T-cell (primary cell): ENCODE results near the gene HSD11B2. TPM values are rescaled to one million over a fixed set of nuclear protein-coding genes. Genes with fewer than 3 reads are reported as not detected.

Experiments used
- ATAC-seq, 4 experiments: fragments of 200-7000 bp in 3 of 4; fragments of 150-1000 bp in 1 of 4; cut with Tn5 transposase; replicated peaks in 1 of 4; 1 replicate in 3 of 4; 2 replicates in 1 of 4; pipeline ENCODE4 v1.10.0; 2021; ENCODE audit warnings: moderate library complexity in 3 of 4, mild to moderate bottlenecking in 2 of 4, moderate number of reproducible peaks in 1 of 4
- CTCF ChIA-PET, 2 donors: fragments of 300-600 bp; sonication (Branson Sonifier 250); formaldehyde crosslinking; loops; one replicate each; lab custom pipeline; 2022; ENCODE audit warnings: antibody characterized with exemption in 2 of 2; lab: Charles Lee
- POLR2A ChIA-PET, 2 donors: fragments of 300-600 bp; sonication (Branson Sonifier 250); formaldehyde crosslinking; loops; one replicate each; lab custom pipeline; 2022; ENCODE audit warnings: antibody characterized with exemption in 2 of 2; lab: Charles Lee
- DNase-seq, 35 experiments: peaks; one replicate each; pipeline versions ENCODE4 v3.0.0 to v3.0.0-alpha.2; 2013 to 2023
- H3K27ac ChIP-seq: one replicate; pipeline ENCODE4 v1.5.1; 2013; ENCODE audit warnings: low read length
- H3K27me3 ChIP-seq, 2 experiments: replicated peaks in 1 of 2; 1 replicate in 1 of 2; 2 replicates in 1 of 2; pipeline versions ENCODE4 v1.6.1 to v1.7.0; 2013; ENCODE audit warnings: low read length in 1 of 2, mixed read lengths in 1 of 2; ENCODE audit not compliant: control insufficient read depth in 2 of 2, insufficient read depth in 2 of 2; ENCODE audit errors: extremely low read depth in 1 of 2
- H3K36me3 ChIP-seq, 2 donors: 1 replicate in 1 of 2; 2 replicates in 1 of 2; pipeline versions ENCODE4 v1.6.1 to v1.7.0; 2013; ENCODE audit warnings: low read length in 1 of 2; ENCODE audit not compliant: control insufficient read depth in 2 of 2, insufficient read depth in 1 of 2; ENCODE audit errors: extremely low read depth in 1 of 2
- H3K4me1 ChIP-seq, 2 experiments: 1 replicate in 1 of 2; 2 replicates in 1 of 2; pipeline versions ENCODE4 v1.6.1 to v1.7.0; 2013; ENCODE audit warnings: low read length in 2 of 2, mixed read lengths in 1 of 2; ENCODE audit not compliant: insufficient read depth in 2 of 2, control insufficient read depth in 1 of 2; ENCODE audit errors: extremely low read depth in 1 of 2
- H3K4me3 ChIP-seq, 2 donors: 1 replicate in 1 of 2; 2 replicates in 1 of 2; pipeline versions ENCODE4 v1.5.1 to v1.7.0; 2013; ENCODE audit warnings: mild to moderate bottlenecking in 2 of 2, low read length in 1 of 2, moderate library complexity in 1 of 2; ENCODE audit not compliant: control insufficient read depth in 1 of 2; ENCODE audit errors: extremely low read depth in 1 of 2
- H3K9me3 ChIP-seq: 2 replicates; pipeline ENCODE4 v1.7.0; 2013
- H3K27ac Mint-ChIP-seq, 2 donors: one replicate each; pipeline ENCODE4 v1.8.0; 2020 to 2021; ENCODE audit warnings: mild to moderate bottlenecking in 2 of 2, mixed read lengths in 2 of 2
- H3K27me3 Mint-ChIP-seq, 2 donors: one replicate each; pipeline ENCODE4 v1.8.0; 2021 to 2022; ENCODE audit warnings: mixed read lengths in 2 of 2
- H3K36me3 Mint-ChIP-seq: one replicate; pipeline ENCODE4 v1.8.0; 2021; ENCODE audit warnings: mixed read lengths
- H3K4me1 Mint-ChIP-seq, 3 donors: one replicate each; pipeline ENCODE4 v1.8.0; 2020 to 2022; ENCODE audit warnings: mixed read lengths in 3 of 3, mild to moderate bottlenecking in 1 of 3
- H3K4me3 Mint-ChIP-seq, 3 donors: one replicate each; pipeline ENCODE4 v1.8.0; 2020 to 2022; ENCODE audit warnings: mild to moderate bottlenecking in 3 of 3, mixed read lengths in 3 of 3, moderate library complexity in 3 of 3
- H3K9me3 Mint-ChIP-seq, 3 donors: one replicate each; pipeline ENCODE4 v1.8.0; 2020 to 2022; ENCODE audit warnings: mixed read lengths in 3 of 3
- WGBS: methylation state at CpG from one replicate; pipeline ENCODE4 v1.1.5; 2013; ENCODE audit warnings: missing lambda C conversion rate; ENCODE audit not compliant: insufficient coverage; 5-methylcytosine and 5-hydroxymethylcytosine counted together
- total RNA-seq, 35 experiments: library from RNA in 6 of 35; stranded (reverse) in 6 of 35; fragments of 120-200 nt in 1 of 35; gene quantifications; one replicate each; pipeline versions ENCODE4 v1.2.1 to v1.2.4 and lab custom pipeline; 2013 to 2026

Gene HSD11B2
- under 1 TPM in 3 of 5 donors, not detected in 2; 0.20 to 0.32 (median 0.29) TPM for total RNA-seq
- total RNA-seq (2013) = not detected
- total RNA-seq (lab: John Stamatoyannopoulos, UW) = 0 to 6.1 (median 0.05) reads per million in 29 experiments

DNA sequence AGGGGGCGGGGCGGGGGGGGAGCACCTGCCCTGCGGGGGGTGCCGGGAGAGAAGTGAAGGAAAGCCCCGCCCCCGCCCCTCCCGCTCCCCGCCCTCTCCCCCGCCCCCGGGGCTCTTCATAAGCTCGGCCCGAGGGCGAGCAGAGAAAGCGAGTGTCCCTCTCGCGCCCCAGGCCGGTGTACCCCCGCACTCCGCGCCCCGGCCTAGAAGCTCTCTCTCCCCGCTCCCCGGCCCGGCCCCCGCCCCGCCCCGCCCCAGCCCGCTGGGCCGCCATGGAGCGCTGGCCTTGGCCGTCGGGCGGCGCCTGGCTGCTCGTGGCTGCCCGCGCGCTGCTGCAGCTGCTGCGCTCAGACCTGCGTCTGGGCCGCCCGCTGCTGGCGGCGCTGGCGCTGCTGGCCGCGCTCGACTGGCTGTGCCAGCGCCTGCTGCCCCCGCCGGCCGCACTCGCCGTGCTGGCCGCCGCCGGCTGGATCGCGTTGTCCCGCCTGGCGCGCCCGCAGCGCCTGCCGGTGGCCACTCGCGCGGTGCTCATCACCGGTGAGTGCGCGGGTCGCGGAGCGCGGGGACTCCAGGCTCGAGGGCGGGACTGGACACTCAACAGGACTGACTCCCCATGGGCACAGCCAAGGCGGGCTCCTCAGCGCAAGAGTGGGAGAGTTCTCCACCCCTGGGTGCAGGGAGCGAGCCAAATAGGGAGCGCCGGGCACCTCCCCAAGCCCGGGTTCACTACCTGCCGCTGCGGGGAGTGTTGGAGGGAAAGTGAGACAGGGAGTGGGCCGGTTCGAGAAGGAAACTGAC is at the start of gene HSD11B2:
Gene HSD11B2 (plus strand): TSS at position 145 of the 798 bp plus-strand sequence. CDS start 128 bp downstream, at position 273.
- ChIA-PET CTCF (interaction anchor here in 1 of 2 donors (0.5 to 0.7 kb wide), 2 partner anchors 11 to 16 kb away, joined by 3 read pairs; no protein-coding TSS in a partner anchor), POLR2A (interaction anchor here in 1 of 2 donors (0.5 kb wide), 1 partner anchor 11 kb away, joined by 7 read pairs; no protein-coding TSS in a partner anchor)
- Mint-ChIP-seq H3K4me1 (peaks cover 5 to 16% (median 7%) of the 10 kb centered on the region in 3 donors), H3K9me3 (no peaks in the 10 kb centered on the region), H3K4me3 (peak within 1 kb of the TSS; percentile 73 to 83 (median 73)), H3K27ac (no peak within 1 kb of the TSS), H3K27me3 (peaks cover 23 to 46% of the 10 kb centered on the region in 2 donors), H3K36me3 (peaks cover 3% of the 10 kb centered on the region)
- ATAC-seq = peak; percentile 43 to 60 (median 52)
- H3K36me3 ChIP-seq = no peaks in the 10 kb centered on the region
- H3K27ac ChIP-seq = no peak within 1 kb of the TSS
- DNase-seq = peak in 2 of 35 experiments; percentile 14 to 29
- H3K9me3 ChIP-seq = no peaks in the 10 kb centered on the region
- H3K4me1 ChIP-seq = peaks cover 0 to 21% of the 10 kb centered on the region in 2 experiments
- 1% methylated on average over 66 of the region's 87 CpGs for WGBS
- H3K27me3 ChIP-seq = peaks cover 9 to 58% of the 10 kb centered on the region in 2 experiments
- H3K4me3 ChIP-seq = peak within 1 kb of the TSS in 1 of 2 donors; percentile 58

DNA sequence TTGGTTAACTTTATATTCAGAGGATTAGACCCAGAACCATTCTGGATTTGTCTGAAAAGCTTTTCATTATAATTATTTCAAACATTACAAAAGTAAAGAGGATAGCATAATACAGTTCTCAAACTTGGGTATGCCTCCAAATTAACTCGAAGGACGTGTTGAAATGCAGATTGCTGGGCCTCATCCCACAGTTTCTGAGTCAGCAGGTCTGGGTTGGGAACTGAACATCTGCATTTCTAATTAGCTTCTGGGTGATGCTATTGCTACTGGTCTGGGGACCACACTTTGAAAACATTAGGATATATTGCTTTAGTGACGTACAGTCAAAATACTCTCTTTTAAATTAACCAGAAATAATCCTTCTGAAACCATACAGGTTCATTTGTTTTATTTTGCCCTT is 47.6 kb upstream of the HSD11B2 start:
- Histone ChIP-seq H3K9me3 (no peaks in the 10 kb centered on the region), H3K4me1 (no peaks in the 10 kb centered on the region), H3K27me3 (no peaks in the 10 kb centered on the region), H3K4me3 (no peak overlapping the region), H3K36me3 (no peaks in the 10 kb centered on the region), H3K27ac (no peak overlapping the region)
- no peaks in the 10 kb centered on the region for H3K36me3 Mint-ChIP-seq
- 93% methylated on average over 2 of the region's 3 CpGs for WGBS
- no peak for DNase-seq
- H3K4me3 Mint-ChIP-seq = no peak overlapping the region
- H3K9me3 Mint-ChIP-seq = no peaks in the 10 kb centered on the region
- H3K27me3 Mint-ChIP-seq = no peaks in the 10 kb centered on the region
- ChIA-PET CTCF (interaction anchor here in 1 of 2 donors (0.7 kb wide), 1 partner anchor 33 kb away, joined by 7 read pairs; no protein-coding TSS in a partner anchor), POLR2A (interaction anchor here in 1 of 2 donors (0.6 kb wide), 1 partner anchor 38 kb away, joined by 4 read pairs; no protein-coding TSS in a partner anchor)
- no peak overlapping the region for H3K27ac Mint-ChIP-seq
- ATAC-seq = no peak
- no peaks in the 10 kb centered on the region for H3K4me1 Mint-ChIP-seq

DNA sequence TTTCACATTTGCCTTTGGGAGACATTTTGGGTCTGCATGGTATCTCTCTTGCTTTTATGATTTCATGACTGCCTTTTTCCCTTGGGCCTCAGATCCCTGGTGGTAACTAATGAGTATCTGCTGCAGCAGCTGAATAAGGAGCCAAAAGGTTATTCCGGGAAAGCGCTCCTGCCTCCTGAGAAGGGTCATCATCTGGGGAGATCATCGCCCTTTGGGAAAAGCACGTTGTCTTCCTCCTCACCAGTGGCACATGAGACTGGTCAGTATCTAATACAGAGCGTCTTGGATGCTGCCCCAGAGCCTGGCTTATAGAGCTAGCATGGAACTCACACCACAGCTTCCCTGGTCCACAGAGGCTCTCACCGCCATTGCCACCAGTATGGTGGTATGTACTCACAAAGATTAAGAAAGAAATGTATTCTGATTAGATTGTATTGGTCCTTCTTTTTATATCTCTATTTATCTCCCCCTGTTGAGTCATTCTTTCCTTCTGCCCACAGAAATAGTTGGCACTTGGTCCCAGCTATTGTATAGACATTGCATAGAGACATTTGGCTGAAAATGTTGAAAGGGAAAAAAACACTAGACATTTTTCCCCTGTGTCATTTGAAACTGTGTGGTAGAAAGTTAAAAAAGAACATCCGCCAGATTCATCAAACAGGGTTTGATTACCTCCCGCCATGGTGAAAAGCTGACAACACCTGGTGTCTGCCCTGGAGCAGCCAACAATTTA is 46.0 kb upstream of the HSD11B2 start:
- POLR2A ChIA-PET = no interaction called here
- Mint-ChIP-seq H3K27ac (no peak overlapping the region), H3K27me3 (peaks cover 0 to 2% of the 10 kb centered on the region in 2 donors)

DNA sequence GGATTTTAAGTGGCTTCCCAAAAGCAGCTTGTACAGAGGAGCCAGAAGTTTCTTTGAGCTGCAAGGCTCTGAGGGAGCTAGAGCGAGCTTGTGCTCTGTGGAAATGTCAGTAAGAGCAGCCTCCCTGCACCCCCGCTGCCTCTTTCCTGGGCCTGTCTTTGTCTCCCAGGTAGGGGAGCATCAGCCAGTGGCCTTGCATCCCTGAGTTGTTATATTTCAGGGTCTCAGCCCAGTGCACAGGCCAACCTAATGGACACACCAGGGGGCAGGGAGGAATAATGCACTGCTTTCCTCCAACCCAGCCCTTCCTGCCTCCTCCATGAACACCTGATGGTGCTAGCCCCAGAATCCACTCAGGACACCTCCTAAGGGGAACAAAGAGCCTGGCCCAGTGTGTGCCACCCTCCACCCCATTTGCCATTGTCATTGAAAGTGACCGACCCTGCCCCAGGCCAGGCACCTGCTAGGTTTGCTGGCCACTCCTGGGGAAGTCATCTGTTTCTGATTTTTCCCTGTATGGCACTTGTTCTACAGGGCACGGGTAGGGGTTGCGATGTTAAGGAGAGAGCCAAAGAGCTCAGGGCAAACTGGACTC is 44.0 kb upstream of the HSD11B2 start:
- WGBS = 95% methylated on average over 3 of the region's 5 CpGs
- ChIA-PET CTCF (interaction anchor here in 1 of 2 donors (0.7 kb wide), 1 partner anchor 20 kb away, joined by 3 read pairs; no protein-coding TSS in a partner anchor), POLR2A (no interaction called here)
- peaks cover 0 to 7% of the 10 kb centered on the region in 2 donors for H3K27me3 Mint-ChIP-seq
- H3K27ac ChIP-seq = no peak overlapping the region
- H3K4me3 ChIP-seq = no peak overlapping the region
- DNase-seq (no peak), ATAC-seq (no peak)
- no peaks in the 10 kb centered on the region for H3K4me1 Mint-ChIP-seq
- H3K4me3 Mint-ChIP-seq = no peak overlapping the region
- no peaks in the 10 kb centered on the region for H3K9me3 Mint-ChIP-seq
- H3K9me3 ChIP-seq = no peaks in the 10 kb centered on the region
- H3K4me1 ChIP-seq = no peaks in the 10 kb centered on the region
- H3K27ac Mint-ChIP-seq = no peak overlapping the region
- H3K27me3 ChIP-seq = peaks cover 0 to 6% of the 10 kb centered on the region in 2 experiments
- H3K36me3 Mint-ChIP-seq = no peaks in the 10 kb centered on the region
- no peaks in the 10 kb centered on the region for H3K36me3 ChIP-seq

More for the DNA sequence above, 46.0 kb upstream of the HSD11B2 start:
- no peak overlapping the region for H3K4me3 Mint-ChIP-seq
- Histone ChIP-seq H3K4me3 (no peak overlapping the region), H3K9me3 (no peaks in the 10 kb centered on the region), H3K4me1 (no peaks in the 10 kb centered on the region), H3K27me3 (no peaks in the 10 kb centered on the region), H3K36me3 (no peaks in the 10 kb centered on the region), H3K27ac (no peak overlapping the region)
- no peak for DNase-seq
- H3K4me1 Mint-ChIP-seq = no peaks in the 10 kb centered on the region
- CTCF ChIA-PET = no interaction called here
- H3K36me3 Mint-ChIP-seq = no peaks in the 10 kb centered on the region
- no peak for ATAC-seq
- H3K9me3 Mint-ChIP-seq = no peaks in the 10 kb centered on the region
- WGBS = 77% methylated on average over 7 of the region's 8 CpGs

DNA sequence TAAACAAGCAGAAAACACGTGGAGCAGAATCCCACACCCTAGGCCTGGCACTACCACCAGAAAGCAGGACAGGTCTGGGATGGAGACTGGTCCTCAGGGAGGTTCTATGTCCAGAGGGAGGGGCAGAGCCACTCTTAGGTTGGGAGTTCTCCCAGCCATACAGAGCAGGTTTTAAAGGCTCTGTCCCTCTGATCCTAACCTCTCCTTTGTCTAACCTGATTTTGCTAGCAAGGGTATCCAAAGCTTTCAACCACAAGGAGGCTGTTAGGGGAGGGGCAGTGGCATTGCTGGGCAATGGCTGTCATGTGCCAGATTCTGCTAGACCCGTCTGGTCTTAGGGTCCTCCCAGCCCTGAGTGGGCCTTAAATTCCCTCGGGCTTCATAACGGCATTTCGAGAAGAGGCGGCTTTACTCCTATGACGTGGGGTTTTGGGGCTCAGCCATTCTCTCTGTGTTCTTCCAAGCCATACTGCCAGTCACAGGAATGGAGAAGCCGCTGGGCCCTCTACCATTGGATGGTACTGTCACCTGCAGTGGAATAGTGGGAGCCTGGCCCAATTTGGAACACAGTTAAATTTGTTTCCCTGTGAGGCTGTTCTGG is 43.3 kb upstream of the HSD11B2 start:
- Histone ChIP-seq H3K4me1 (no peaks in the 10 kb centered on the region), H3K9me3 (no peaks in the 10 kb centered on the region), H3K36me3 (no peaks in the 10 kb centered on the region), H3K27me3 (peaks cover 0 to 12% of the 10 kb centered on the region in 2 experiments), H3K4me3 (no peak overlapping the region), H3K27ac (no peak overlapping the region)
- WGBS = 89% methylated on average over 5 of the region's 8 CpGs
- ChIA-PET POLR2A (interaction anchor here in 1 of 2 donors (0.7 kb wide), 1 partner anchor 15 kb away, joined by 3 read pairs; no protein-coding TSS in a partner anchor), CTCF (no interaction called here)
- ATAC-seq (no peak), DNase-seq (no peak)
- no peaks in the 10 kb centered on the region for H3K9me3 Mint-ChIP-seq
- no peaks in the 10 kb centered on the region for H3K36me3 Mint-ChIP-seq
- no peak overlapping the region for H3K27ac Mint-ChIP-seq
- no peaks in the 10 kb centered on the region for H3K4me1 Mint-ChIP-seq
- H3K4me3 Mint-ChIP-seq = no peak overlapping the region
- H3K27me3 Mint-ChIP-seq = peaks cover 4 to 13% of the 10 kb centered on the region in 2 donors
